Heart right ventricle (tissue), 16 donors: Measurements from ENCODE around the gene SLMAP. TPM values are rescaled to one million over a fixed set of nuclear protein-coding genes. Genes with fewer than 3 reads are reported as not detected.

Experiments
- ATAC-seq, 8 donors: fragments of 200-7000 bp; cut with Tn5 transposase; one replicate each; pipeline ENCODE4 v1.9.1; 2020; ENCODE audit warnings: mild to moderate bottlenecking in 8 of 8, moderate library complexity in 8 of 8, moderate number of reproducible peaks in 1 of 8
- DNase-seq, 2 donors: peaks; one replicate each; pipeline ENCODE4 v3.0.0-alpha.2; 2020
- H3K27ac ChIP-seq, 10 donors: fragments of 200-600 bp; sonication (generic) in 2 of 10; one replicate each; pipeline versions ENCODE4 v1.5.0 to v1.8.0; 2020 to 2022; ENCODE audit warnings: mild to moderate bottlenecking in 3 of 10
- H3K27me3 ChIP-seq, 7 donors: fragments of 200-600 bp; one replicate each; pipeline ENCODE4 v1.8.0; 2021 to 2022; ENCODE audit warnings: mild to moderate bottlenecking in 2 of 7
- H3K36me3 ChIP-seq, 9 donors: fragments of 200-600 bp; sonication (generic) in 1 of 9; one replicate each; pipeline versions ENCODE4 v1.5.0 to v1.8.0; 2020 to 2022; ENCODE audit warnings: mild to moderate bottlenecking in 2 of 9
- H3K4me1 ChIP-seq, 9 donors: fragments of 200-600 bp; sonication (generic) in 1 of 9; one replicate each; pipeline versions ENCODE4 v1.5.0 to v1.8.0; 2020 to 2022; ENCODE audit warnings: mild to moderate bottlenecking in 4 of 9
- H3K4me3 ChIP-seq, 10 donors: fragments of 200-600 bp; sonication (generic) in 2 of 10; one replicate each; pipeline versions ENCODE4 v1.5.0 to v1.8.0; 2020 to 2022; ENCODE audit warnings: mild to moderate bottlenecking in 7 of 10, moderate library complexity in 2 of 10
- H3K9me3 ChIP-seq, 11 donors: fragments of 200-600 bp in 10 of 11; sonication (generic) in 2 of 11; one replicate each; pipeline versions ENCODE4 v1.5.0 to v1.8.0; 2013 to 2022; ENCODE audit warnings: mild to moderate bottlenecking in 2 of 11, control low read depth in 1 of 11, moderate library complexity in 1 of 11
- WGBS, 2 donors: extraction: QIAGEN DNeasy Blood & Tissue Kit; methylation state at CpG; one replicate each; pipeline ENCODE4 v1.1.7; 2013; ENCODE audit warnings: inconsistent platforms in 1 of 2; 5-methylcytosine and 5-hydroxymethylcytosine counted together
- intact Hi-C, 10 donors: fragments of 100-400 bp; cut with DNase I; formaldehyde crosslinking; loops; one replicate each; pipeline versions ENCODE4 v1.11.1 to v1.14.2; 2022
- polyA plus RNA-seq, 2 donors: library from polyadenylated mRNA; stranded (reverse); fragments of 200-250 nt; gene quantifications; one replicate each; pipeline ENCODE4 v1.2.3, GENCODE V29; 2013
- total RNA-seq, 10 donors: library from RNA; stranded (reverse); fragmentation: NEBNext Ultra II Directional in 3 of 10; extraction: Animal tissue kit (Norgen Biotek cat#: 25700) in 3 of 10; gene quantifications; one replicate each; pipeline versions ENCODE4 v1.2.1 to v1.2.4, GENCODE V29; 2021 to 2023
- TF ChIP-seq, protein P1 (sequence below), 9 donors: fragments of 200-600 bp; sonication (generic) in 2 of 9; IDR thresholded peaks; one replicate each; pipeline versions ENCODE4 v1.5.0 to v1.8.0; 2021 to 2022; ENCODE audit warnings: antibody characterized with exemption in 9 of 9, mild to moderate bottlenecking in 5 of 9, moderate library complexity in 1 of 9
- donor health status: Arrhythmogenic right ventricular cardiomyopathy.
- donor health status: ischemic (EF 13 %, LVEDD 7.1; RV severe dilation, severe dysfunction).
- donor health status: healthy with polysubstance abuse.
- donor health status: DM: no; HTN: yes; CAD: no.
- donor health status: DM: no; HTN: no; CAD: no.
- donor health status: ischemic (EF 25% LVEDD 6.9; RV normal size, moderate dysfunction).
- donor health status: ischemic (EF 25% LVEDD 5.7; RV mildly dilated, moderate dysfunction).
- donor health status: healthy.
- donor health status: DM: yes; HTN: yes; CAD: no.
- donor health status: Ischemic cardiomyopathy.
- donor health status: ischemic (EF 35%, LVEDD 5.7; RV mildly dilated, moderate dysfunction).
- donor health status: nonischemic (EF 11% LVEDD 7.7; RV severe dilation, severe dysfunction).
- donor health status: DM: yes; HTN: yes; CAD: no.
- donor health status: PGD.
- donor health status: ischemic (EF 29% LVEDD 5.4; RV normal size, mild dysfunction).
- donor health status: nonischemic (EF 23%, LVEDD 6.1; RV moderate dilation, normal function).

The SLMAP gene
- total and polyA plus RNA-seq, 12 donors, result 65.8 to 724 (median 341) TPM

DNA sequence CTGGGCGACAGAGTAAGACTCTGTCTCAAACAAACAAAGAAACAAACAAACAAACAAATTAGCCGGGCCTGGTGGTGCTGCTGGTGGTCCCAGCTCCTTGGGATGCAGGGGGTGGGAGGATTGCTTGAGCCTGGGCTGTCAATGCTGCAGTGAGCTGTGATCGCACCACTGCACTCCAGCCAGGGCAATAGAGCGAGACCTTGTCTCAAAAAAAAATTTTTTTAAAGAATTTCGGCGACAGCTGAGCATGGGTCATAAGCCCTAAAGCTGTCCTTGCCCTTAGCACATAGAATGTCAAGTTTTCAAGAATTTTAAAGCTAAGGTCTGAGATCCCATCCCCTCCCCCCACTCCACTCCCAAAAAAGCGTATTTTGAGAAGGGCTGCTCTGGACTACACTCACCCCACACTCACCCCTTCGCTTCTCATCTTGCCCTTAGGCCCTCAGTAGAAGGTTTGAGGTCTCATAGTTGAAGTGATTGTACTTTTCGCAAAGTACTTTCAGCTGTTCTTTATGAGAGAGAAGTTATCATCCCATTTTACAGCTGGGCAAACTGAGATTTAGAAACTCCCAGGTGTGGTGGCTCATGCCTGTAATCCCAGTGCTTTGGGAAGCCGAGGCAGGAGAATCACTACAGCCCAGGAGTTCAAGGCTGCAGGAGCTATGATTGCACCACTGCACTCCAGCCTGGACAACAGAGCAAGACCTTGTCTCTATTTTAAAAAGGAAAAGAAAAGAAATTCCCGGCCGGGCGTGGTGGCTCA is 217.8 kb downstream of the SLMAP start:
- 97 to 98% methylated on average over 13 of the region's 13 CpGs for WGBS, 2 donors
- Histone ChIP-seq H3K9me3 (no peaks in the 10 kb centered on the region), H3K27me3 (no peaks in the 10 kb centered on the region), H3K4me1 (peaks cover 2 to 67% (median 40%) of the 10 kb centered on the region in 9 donors), H3K27ac (peak overlapping the region in 4 of 10 donors; percentile 35 to 64 (median 52)), H3K36me3 (no peaks in the 10 kb centered on the region), H3K4me3 (no peak overlapping the region)
- intact Hi-C loops, result no loop called here
- ATAC-seq, result no peak
- TF ChIP-seq, protein P1, sequence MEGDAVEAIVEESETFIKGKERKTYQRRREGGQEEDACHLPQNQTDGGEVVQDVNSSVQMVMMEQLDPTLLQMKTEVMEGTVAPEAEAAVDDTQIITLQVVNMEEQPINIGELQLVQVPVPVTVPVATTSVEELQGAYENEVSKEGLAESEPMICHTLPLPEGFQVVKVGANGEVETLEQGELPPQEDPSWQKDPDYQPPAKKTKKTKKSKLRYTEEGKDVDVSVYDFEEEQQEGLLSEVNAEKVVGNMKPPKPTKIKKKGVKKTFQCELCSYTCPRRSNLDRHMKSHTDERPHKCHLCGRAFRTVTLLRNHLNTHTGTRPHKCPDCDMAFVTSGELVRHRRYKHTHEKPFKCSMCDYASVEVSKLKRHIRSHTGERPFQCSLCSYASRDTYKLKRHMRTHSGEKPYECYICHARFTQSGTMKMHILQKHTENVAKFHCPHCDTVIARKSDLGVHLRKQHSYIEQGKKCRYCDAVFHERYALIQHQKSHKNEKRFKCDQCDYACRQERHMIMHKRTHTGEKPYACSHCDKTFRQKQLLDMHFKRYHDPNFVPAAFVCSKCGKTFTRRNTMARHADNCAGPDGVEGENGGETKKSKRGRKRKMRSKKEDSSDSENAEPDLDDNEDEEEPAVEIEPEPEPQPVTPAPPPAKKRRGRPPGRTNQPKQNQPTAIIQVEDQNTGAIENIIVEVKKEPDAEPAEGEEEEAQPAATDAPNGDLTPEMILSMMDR (IDR thresholded peaks at IDR 0.05), result no peak
- no peak for DNase-seq

DNA sequence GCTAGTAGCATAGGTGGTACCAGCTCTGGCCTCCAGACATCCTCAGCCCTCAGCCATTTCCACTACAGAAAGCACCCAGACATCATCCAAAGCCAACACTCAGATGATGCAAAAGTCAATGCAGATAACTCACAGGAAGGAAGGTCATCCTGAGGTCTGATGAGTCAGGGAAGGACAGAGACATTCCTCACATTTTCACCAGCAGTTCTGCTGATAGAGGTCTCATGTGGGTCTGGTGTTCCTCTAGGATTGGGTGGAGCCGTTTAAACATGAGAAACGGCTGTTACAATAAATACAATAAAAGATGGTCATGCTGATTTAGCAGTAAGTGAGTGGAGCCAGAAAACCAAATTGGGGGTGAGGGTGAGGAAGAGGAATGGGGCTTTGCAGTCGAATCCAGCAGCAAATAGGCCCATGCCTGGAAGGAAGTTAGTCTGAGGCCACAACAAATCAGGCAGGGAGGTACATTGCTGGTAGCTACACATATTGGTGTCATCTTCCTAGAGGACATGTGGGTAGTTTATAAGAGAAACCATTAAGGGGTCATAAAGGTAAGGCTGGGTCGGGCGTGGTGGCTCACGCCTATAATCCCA is 218.8 kb downstream of the SLMAP start:
- ATAC-seq, result peak; percentile 5 to 87 (median 53)
- Histone ChIP-seq H3K27ac (peak overlapping the region in 6 of 10 donors; percentile 21 to 71 (median 46)), H3K36me3 (no peaks in the 10 kb centered on the region), H3K4me3 (no peak overlapping the region), H3K4me1 (peaks cover 2 to 66% (median 40%) of the 10 kb centered on the region in 9 donors), H3K27me3 (no peaks in the 10 kb centered on the region), H3K9me3 (no peaks in the 10 kb centered on the region)
- WGBS, 2 donors, result 56 to 57% methylated on average over 6 of the region's 6 CpGs
- intact Hi-C loops, result no loop called here
- DNase-seq, result no peak
- TF ChIP-seq, protein P1 (IDR thresholded peaks at IDR 0.05), result no peak

DNA sequence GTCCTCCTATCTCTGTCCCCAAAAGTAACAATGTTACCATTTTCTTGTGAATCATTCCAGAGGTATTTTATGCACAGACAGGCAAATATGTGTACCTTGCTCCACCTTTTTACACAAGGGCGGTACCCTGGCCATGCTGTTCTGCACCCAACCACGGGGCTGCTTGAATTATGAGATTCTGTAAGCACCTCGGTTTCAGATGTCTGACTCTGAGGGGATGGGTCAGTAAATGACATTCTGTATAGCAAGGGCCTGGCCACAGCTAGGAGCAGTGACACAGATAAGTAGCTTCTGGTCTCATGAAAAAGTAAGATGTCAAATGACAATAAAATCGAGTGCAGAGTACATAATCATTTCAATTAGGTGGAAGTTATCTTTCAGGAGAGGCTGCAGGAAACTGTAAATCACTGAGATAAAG is 221.7 kb downstream of the SLMAP start:
- H3K36me3 ChIP-seq, result no peaks in the 10 kb centered on the region
- 65 to 66% methylated on average over 4 of the region's 4 CpGs for WGBS, 2 donors
- no peak for ATAC-seq
- H3K9me3 ChIP-seq, result no peaks in the 10 kb centered on the region
- H3K27me3 ChIP-seq, result no peaks in the 10 kb centered on the region
- intact Hi-C loops, result no loop called here
- DNase-seq, result no peak
- peak overlapping the region in 4 of 10 donors; percentile 10 to 44 (median 20) for H3K27ac ChIP-seq
- H3K4me1 ChIP-seq, result peaks cover 0 to 46% (median 18%) of the 10 kb centered on the region in 9 donors
- TF ChIP-seq, protein P1 (IDR thresholded peaks at IDR 0.05), result no peak
- H3K4me3 ChIP-seq, result no peak overlapping the region

DNA sequence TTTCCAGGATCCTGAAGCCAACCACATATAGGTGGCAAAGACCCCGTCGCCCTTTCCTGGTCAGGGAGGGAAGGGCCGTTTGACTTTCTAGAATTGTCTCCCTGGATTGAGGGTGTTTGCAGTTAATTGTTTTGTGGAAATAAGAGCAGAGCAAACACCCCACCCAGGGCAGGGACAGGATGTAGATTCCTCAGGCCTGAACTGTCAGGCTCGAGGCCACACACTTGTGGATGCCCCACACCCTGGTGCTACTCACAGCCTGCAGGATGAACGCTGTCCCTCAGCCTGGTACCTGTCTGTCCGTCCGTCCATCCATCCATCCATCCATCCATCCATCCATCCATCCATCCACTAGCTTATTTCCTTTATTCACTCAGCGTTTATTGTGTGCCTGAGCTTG is 222.2 kb downstream of the SLMAP start:
- Histone ChIP-seq H3K9me3 (no peaks in the 10 kb centered on the region), H3K27ac (peak overlapping the region in 4 of 10 donors; percentile 10 to 44 (median 20)), H3K4me1 (peaks cover 0 to 51% (median 21%) of the 10 kb centered on the region in 9 donors), H3K36me3 (no peaks in the 10 kb centered on the region), H3K4me3 (no peak overlapping the region), H3K27me3 (no peaks in the 10 kb centered on the region)
- WGBS, 2 donors, result 64 to 71% methylated on average over 8 of the region's 8 CpGs
- TF ChIP-seq, protein P1 (IDR thresholded peaks at IDR 0.05), result no peak
- no peak for DNase-seq
- intact Hi-C loops, result no loop called here
- peak in 5 of 8 donors; percentile 13 to 50 (median 32) for ATAC-seq

Other genes starting within 250 kb of the SLMAP start
- under 1 TPM in 6 of 10 donors, not detected in 4; 0.02 to 0.19 (median 0.12) TPM for gene DNAH12, start 212.0 kb upstream of the SLMAP start, total RNA-seq
- under 1 TPM; 0.01 to 0.44 TPM for gene DNAH12, start 212.0 kb upstream of the SLMAP start, polyA plus RNA-seq
- 10 to 100 TPM; 10.3 to 14.6 (median 12.9) TPM for gene PDE12, start 200.0 kb upstream of the SLMAP start, total RNA-seq
- gene PDE12, start 200.0 kb upstream of the SLMAP start, polyA plus RNA-seq, result 1 to 10 TPM; 2.7 to 4.6 TPM
- gene ARF4, start 159.0 kb upstream of the SLMAP start, total RNA-seq, result 10 to 100 TPM; 56.4 to 83.3 (median 73.7) TPM
- gene ARF4, start 159.0 kb upstream of the SLMAP start, polyA plus RNA-seq, result 100 to 1,000 TPM in 1 of 2 donors, 10 to 100 TPM in 1; 25.7 to 130 TPM
- 10 to 100 TPM; 13.0 to 28.9 (median 20.0) TPM for gene DENND6A, start 63.2 kb upstream of the SLMAP start, total RNA-seq
- gene DENND6A, start 63.2 kb upstream of the SLMAP start, polyA plus RNA-seq, result 10 to 100 TPM in 1 of 2 donors, 1 to 10 TPM in 1; 4.3 to 11.0 TPM